GM12875 (cell line): ENCODE measurements around the gene PIK3C2A.

Experiments used
- H3K4me3 ChIP-seq: one replicate; pipeline ENCODE4 v1.5.1; 2011; ENCODE audit warnings: low read depth, low read length, control low read depth
- CTCF ChIP-seq: IDR thresholded peaks from 2 replicates; pipeline ENCODE4 v1.5.1; 2011; ENCODE audit warnings: low read depth, mild to moderate bottlenecking, control low read depth, inconsistent platforms, low read length, moderate library complexity, borderline replicate concordance; ENCODE audit not compliant: insufficient read depth

PIK3C2A gene

GRCh38 chr11:17159441-17159840, 48.3 kb downstream of the PIK3C2A start:
- H3K4me3 ChIP-seq: no peak overlapping the region
- TF ChIP-seq CTCF: no peak
